HepG2 (cell line): ENCODE data around the gene TRNP1. TPM values are rescaled to one million over a fixed set of nuclear protein-coding genes. Genes with fewer than 3 reads are reported as not detected.

Experiments used
- ATAC-seq: fragments of 200-7000 bp; cut with Tn5 transposase; 3 replicates; pipeline ENCODE4 v1.9.1; 2020; ENCODE audit warnings: mild to moderate bottlenecking, moderate library complexity
- BruUV-seq: library from RNA; stranded (reverse); fragments of 400-500 nt; replicated peaks from 2 replicates; lab custom pipeline; 2021; lab: Mats Ljungman, UMichigan
- CTCF ChIA-PET: fragments of 300-600 bp; formaldehyde crosslinking; extraction: SDS; loops from one replicate; lab custom pipeline; 2021; ENCODE audit warnings: low total read pairs, inconsistent platforms, low intra/inter-chr PET ratio; lab: Yijun Ruan, JAX
- POLR2A ChIA-PET: fragments of 350-600 bp; sonication (Branson Sonifier 250); formaldehyde crosslinking; loops from one replicate; lab custom pipeline; 2020; ENCODE audit warnings: antibody characterized with exemption, inconsistent platforms; lab: Yijun Ruan, JAX
- DNase-seq: peaks from one replicate; pipeline ENCODE4 v3.0.0-alpha.2; 2015; ENCODE audit warnings: low spot score
- FAIRE-seq: peaks from 3 replicates; lab custom pipeline; 2011; peaks lifted over from hg19 to GRCh38; lab: Jason Lieb, UNC
- H2AFZ ChIP-seq: one replicate; pipeline ENCODE4 v1.6.1; 2011; ENCODE audit warnings: low read length, inconsistent platforms
- H3K27ac ChIP-seq: fragments of 300-600 bp; 3 replicates; pipeline ENCODE4 v1.8.0; 2011; ENCODE audit warnings: mixed run types, mild to moderate bottlenecking, mixed read lengths, low read length, inconsistent platforms; ENCODE audit not compliant: insufficient read depth; ENCODE audit errors: extremely low read length
- H3K27me3 ChIP-seq, 2 experiments: fragments of 200-600 bp in 1 of 2; 2 replicates in 1 of 2; 3 replicates in 1 of 2; pipeline versions ENCODE4 v1.6.0 to v1.8.0; 2011; ENCODE audit warnings: low read length in 2 of 2, mild to moderate bottlenecking in 2 of 2, moderate library complexity in 2 of 2, inconsistent platforms in 1 of 2; ENCODE audit not compliant: insufficient read depth in 2 of 2, control insufficient read depth in 1 of 2
- H3K36me3 ChIP-seq, 2 experiments: fragments of 200-600 bp in 1 of 2; replicated peaks in 1 of 2; 2 replicates in 1 of 2; 3 replicates in 1 of 2; pipeline versions ENCODE4 v1.5.1 to v1.8.0; 2011; ENCODE audit warnings: low read length in 2 of 2, inconsistent platforms in 1 of 2; ENCODE audit not compliant: insufficient read depth in 2 of 2, control insufficient read depth in 1 of 2
- H3K4me1 ChIP-seq: 2 replicates; pipeline ENCODE4 v1.5.1; 2012; ENCODE audit warnings: low read length, inconsistent platforms; ENCODE audit not compliant: insufficient read depth
- H3K4me2 ChIP-seq: 2 replicates; pipeline ENCODE4 v1.6.0; 2011; ENCODE audit warnings: low read depth, low read length, inconsistent platforms
- H3K4me3 ChIP-seq, 3 experiments: fragments of 200-600 bp in 1 of 3; sonication (generic), shearing (Covaris generic) in 1 of 3; replicated peaks in 1 of 3; 2 replicates each; pipeline ENCODE4 v1.5.1; 2011 to 2016; ENCODE audit warnings: low read length in 3 of 3, inconsistent platforms in 2 of 3, low read depth in 2 of 3, mild to moderate bottlenecking in 2 of 3, control low read depth in 1 of 3, mixed read lengths in 1 of 3; ENCODE audit not compliant: insufficient read depth in 1 of 3
- H3K79me2 ChIP-seq: one replicate; pipeline ENCODE4 v1.6.1; 2011; ENCODE audit warnings: low read length, inconsistent platforms; ENCODE audit not compliant: insufficient read depth
- H3K9ac ChIP-seq: 2 replicates; pipeline ENCODE4 v1.6.0; 2011; ENCODE audit warnings: mild to moderate bottlenecking, low read depth, low read length, inconsistent platforms; ENCODE audit not compliant: insufficient read depth
- H3K9me3 ChIP-seq: 2 replicates; pipeline ENCODE4 v1.5.1; 2012; ENCODE audit warnings: mild to moderate bottlenecking, low read length
- H4K20me1 ChIP-seq: 2 replicates; pipeline ENCODE4 v1.6.0; 2011; ENCODE audit warnings: inconsistent platforms, mild to moderate bottlenecking, low read length, moderate library complexity; ENCODE audit not compliant: insufficient read depth
- CENPT ChIP-seq: sonication (generic); formaldehyde crosslinking; IDR thresholded peaks from 2 replicates; pipeline ENCODE4 v1.8.0; 2022; ENCODE audit warnings: low read depth, mild to moderate bottlenecking, moderate library complexity, missing genetic modification reagents
- CHD4 ChIP-seq: fragments of 200-600 bp; sonication (generic); IDR thresholded peaks from 2 replicates; pipeline ENCODE4 v1.7.0; 2017; ENCODE audit warnings: mild to moderate bottlenecking, low read length, borderline replicate concordance
- DPF2 ChIP-seq: sonication (generic); formaldehyde crosslinking; IDR thresholded peaks from 2 replicates; pipeline ENCODE4 v1.4.0; 2020; ENCODE audit warnings: mild to moderate bottlenecking, low read depth, missing genetic modification reagents, borderline replicate concordance
- ISL2 ChIP-seq: sonication (generic); formaldehyde crosslinking; IDR thresholded peaks from 2 replicates; pipeline ENCODE4 v1.5.0; 2020; ENCODE audit warnings: missing genetic modification reagents
- MYC ChIP-seq: sonication (generic); formaldehyde crosslinking; IDR thresholded peaks from 2 replicates; pipeline ENCODE4 v1.9.0; 2021; ENCODE audit warnings: missing genetic modification reagents, borderline replicate concordance
- NKX3-1 ChIP-seq: sonication (generic); formaldehyde crosslinking; IDR thresholded peaks from 2 replicates; pipeline ENCODE4 v1.5.0; 2020; ENCODE audit warnings: missing genetic modification reagents
- NR3C1 ChIP-seq: sonication (generic); formaldehyde crosslinking; IDR thresholded peaks from 2 replicates; pipeline ENCODE4 v1.4.0; 2020; ENCODE audit warnings: missing genetic modification reagents
- ONECUT2 ChIP-seq: sonication (generic); formaldehyde crosslinking; IDR thresholded peaks from 2 replicates; pipeline ENCODE4 v1.4.0; 2020; ENCODE audit warnings: missing genetic modification reagents
- PRDM10 ChIP-seq: sonication (generic); formaldehyde crosslinking; IDR thresholded peaks from 2 replicates; pipeline ENCODE4 v1.4.0; 2020; ENCODE audit warnings: low read depth, missing genetic modification reagents
- ZFP1 ChIP-seq: IDR thresholded peaks from 2 replicates; pipeline ENCODE4 v1.6.1; 2016
- ZGPAT ChIP-seq: IDR thresholded peaks from 2 replicates; pipeline ENCODE4 v1.6.1; 2016; ENCODE audit warnings: mild to moderate bottlenecking
- ZMYM4 ChIP-seq: sonication (generic); formaldehyde crosslinking; IDR thresholded peaks from 2 replicates; pipeline ENCODE4 v1.8.1; 2023; ENCODE audit warnings: mild to moderate bottlenecking, missing genetic modification reagents
- ZNF101 ChIP-seq: sonication (generic); formaldehyde crosslinking; IDR thresholded peaks from 2 replicates; pipeline ENCODE4 v1.4.0; 2020; ENCODE audit warnings: mild to moderate bottlenecking, low read depth, missing genetic modification reagents, borderline replicate concordance
- ZNF557 ChIP-seq: sonication (generic); formaldehyde crosslinking; IDR thresholded peaks from 2 replicates; pipeline ENCODE4 v1.4.0; 2020; ENCODE audit warnings: missing genetic modification reagents
- ZNF558 ChIP-seq: sonication (generic); formaldehyde crosslinking; IDR thresholded peaks from 2 replicates; pipeline ENCODE4 v1.9.0; 2022; ENCODE audit warnings: mild to moderate bottlenecking, missing genetic modification reagents, borderline replicate concordance
- ZNF710 ChIP-seq: sonication (generic); formaldehyde crosslinking; IDR thresholded peaks from 2 replicates; pipeline ENCODE4 v1.5.0; 2020; ENCODE audit warnings: mild to moderate bottlenecking, missing genetic modification reagents, borderline replicate concordance
- ZNF776 ChIP-seq: sonication (generic); formaldehyde crosslinking; IDR thresholded peaks from 2 replicates; pipeline ENCODE4 v1.4.0; 2020; ENCODE audit warnings: mild to moderate bottlenecking, missing genetic modification reagents
- WGBS: methylation state at CpG from one replicate; pipeline ENCODE4 v1.1.6; 2017; ENCODE audit warnings: low lambda C conversion rate; 5-methylcytosine and 5-hydroxymethylcytosine counted together
- in situ Hi-C: cut with HindIII; loops from 2 replicates; pipeline ENCODE4 v1.10.0; 2017; ENCODE audit warnings: low pct_unique_long_range_greater_than_20kb; ENCODE audit not compliant: extremely low pct_ligation_motif_present
- intact Hi-C: fragments of 100-400 bp; cut with micrococcal nuclease; formaldehyde crosslinking; loops from one replicate; pipeline ENCODE4 v1.10.0; 2022; ENCODE audit not compliant: unreplicated experiment
- polyA plus RNA-seq, 8 experiments: library from polyadenylated mRNA; depleted of rRNA in 3 of 8; stranded (reverse) in 7 of 8; unstranded in 1 of 8; fragments of >200 nt; fragmentation: Illumina TruSeq in 4 of 8; extraction: Trizol in 4 of 8; gene quantifications; 2 replicates each; pipeline versions ENCODE4 v1.2.1 to v1.2.3, GENCODE V29; 2011 to 2016; ENCODE audit warnings: low read depth in 4 of 8, missing spikeins in 1 of 8, mixed read lengths in 1 of 8; ENCODE audit not compliant: insufficient read depth in 1 of 8
- total RNA-seq, 5 experiments: library from RNA; depleted of rRNA; stranded (reverse); fragments of >200 nt; fragmentation: Illumina TruSeq; extraction: Trizol; gene quantifications; 2 replicates each; pipeline ENCODE4 v1.2.3, GENCODE V29; 2016; ENCODE audit warnings: low read depth in 1 of 5

Gene TRNP1
- total and polyA plus RNA-seq, 2 of the 13 experiments (the other 11 are each of a cell fraction or from before 2014, with no cell fraction given), result 42.0 to 158 TPM

- TF ChIP-seq PRDM10 (CRISPR knock-in tag) (no peak), ZNF101 (CRISPR knock-in tag) (no peak)
These were observed 39.7 kb downstream of the TRNP1 start (continued) for GRCh38 chr1:27033043-27033746.

- no TSS peak for BruUV-seq
- no peaks in the 10 kb centered on the region for H3K9me3 ChIP-seq
- H3K36me3 ChIP-seq, result no peaks in the 10 kb centered on the region
- no peaks in the 10 kb centered on the region for H4K20me1 ChIP-seq
- no peak for DNase-seq
- H3K4me1 ChIP-seq, result peaks cover 12% of the 10 kb centered on the region; the same call in 1 of the 2 replicates
- FAIRE-seq, result no peak
- no peak for ATAC-seq
- no peak overlapping the region for H3K4me3 ChIP-seq
- peaks cover 2 to 41% of the 10 kb centered on the region in 2 experiments; a peak in 3 of 5 replicates for H3K27me3 ChIP-seq
- H2AFZ ChIP-seq, result no peak overlapping the region
- H3K27ac ChIP-seq, result no peak overlapping the region
- in situ Hi-C loops (no loop called here), intact Hi-C loops (no loop called here)
- CTCF ChIA-PET, result no interaction called here
- WGBS, result 43% methylated on average over 4 of the region's 4 CpGs
- POLR2A ChIA-PET, result no interaction called here
- H3K79me2 ChIP-seq, result no peaks in the 10 kb centered on the region
- H3K9ac ChIP-seq, result no peak overlapping the region
- no peak overlapping the region for H3K4me2 ChIP-seq
- TF ChIP-seq ZFP1 (CRISPR knock-in tag), result no peak
- no peak for TF ChIP-seq ZNF557
- no peak for TF ChIP-seq ZMYM4
- TF ChIP-seq NKX3-1, result no peak
- TF ChIP-seq ONECUT2 (CRISPR knock-in tag), result no peak
- TF ChIP-seq NR3C1 (CRISPR knock-in tag), result no peak
- TF ChIP-seq ZNF710, result no peak
- no peak for TF ChIP-seq CENPT (CRISPR knock-in tag)
- TF ChIP-seq MYC, result no peak
- no peak for TF ChIP-seq ZNF558
- no peak for TF ChIP-seq ZGPAT
- no peak for TF ChIP-seq ISL2 (CRISPR knock-in tag)
- TF ChIP-seq ZNF776 (CRISPR knock-in tag), result no peak
- no peak for TF ChIP-seq DPF2 (CRISPR knock-in tag)
- TF ChIP-seq CHD4, result no peak
These were observed 41.9 kb downstream of the TRNP1 start for GRCh38 chr1:27035344-27035743.
